ENCODE results near the gene DNAJC18.
"Not testable (repeated sequence)": the region's sequence is repeated elsewhere in the genome, so short reads cannot be mapped to it uniquely, and the experiment has no call there.

DNAJC18 gene

GRCh38 chr5:139439013-139439903 lies at the start of gene DNAJC18:
Gene DNAJC18 (minus strand): TSS chr5:139439525. CDS start chr5:139439445, 80 bp downstream.
- no peak for DNase-seq (ENCODE audit: low read depth, low spot score)

GRCh38 chr5:139488260-139488659 lies 48.9 kb upstream of the DNAJC18 start:
- no peak for DNase-seq (ENCODE audit: low read depth, low spot score)

GRCh38 chr5:139486201-139486600 lies 46.9 kb upstream of the DNAJC18 start:
- no peak for DNase-seq (ENCODE audit: low read depth, low spot score)

- not testable (repeated sequence) for DNase-seq (ENCODE audit: low read depth, low spot score)
Measured at GRCh38 chr5:139482890-139483208, 43.5 kb upstream of the DNAJC18 start.

GRCh38 chr5:139482050-139482889 lies 42.9 kb upstream of the DNAJC18 start, which contains the start of gene STING1:
Gene STING1 (minus strand): TSS chr5:139482758. CDS start chr5:139481704, 1,054 bp downstream.
- DNase-seq (ENCODE audit: low read depth, low spot score): peak; percentile 96

- no peak for DNase-seq (ENCODE audit: low read depth, low spot score)
Measured at GRCh38 chr5:139481580-139482049, 42.3 kb upstream of the DNAJC18 start.

- no peak for DNase-seq (ENCODE audit: low read depth, low spot score)
Measured at GRCh38 chr5:139481122-139481533, 41.8 kb upstream of the DNAJC18 start.

GRCh38 chr5:139479729-139480128 lies 40.4 kb upstream of the DNAJC18 start:
- DNase-seq (ENCODE audit: low read depth, low spot score): not testable (repeated sequence)

GRCh38 chr5:139478657-139479423 lies 39.5 kb upstream of the DNAJC18 start:
- DNase-seq (ENCODE audit: low read depth, low spot score): not testable (repeated sequence)

- no peak for DNase-seq (ENCODE audit: low read depth, low spot score)
Measured at GRCh38 chr5:139475865-139476617, 36.7 kb upstream of the DNAJC18 start.

GRCh38 chr5:139474890-139475791 lies 35.8 kb upstream of the DNAJC18 start:
- DNase-seq (ENCODE audit: low read depth, low spot score): no peak

- no peak for DNase-seq (ENCODE audit: low read depth, low spot score)
Measured at GRCh38 chr5:139473565-139473964, 34.2 kb upstream of the DNAJC18 start.

- no peak for DNase-seq (ENCODE audit: low read depth, low spot score)
Measured at GRCh38 chr5:139473105-139473504, 33.8 kb upstream of the DNAJC18 start.

- no peak for DNase-seq (ENCODE audit: low read depth, low spot score)
Measured at GRCh38 chr5:139472386-139473030, 33.2 kb upstream of the DNAJC18 start.

- no peak for DNase-seq (ENCODE audit: low read depth, low spot score)
Measured at GRCh38 chr5:139470821-139471300, 31.5 kb upstream of the DNAJC18 start, which contains the start of gene SMIM33. Gene SMIM33 (plus strand): TSS chr5:139471004. CDS start chr5:139471122, 118 bp downstream.

- DNase-seq (ENCODE audit: low read depth, low spot score): no peak
Measured at GRCh38 chr5:139468421-139468931, 29.2 kb upstream of the DNAJC18 start.

GRCh38 chr5:139462586-139463276 lies 23.4 kb upstream of the DNAJC18 start, which contains the start of gene ECSCR:
Gene ECSCR (minus strand): TSS chr5:139462743. CDS start chr5:139462670, 73 bp downstream.
- no peak for DNase-seq (ENCODE audit: low read depth, low spot score)

- no peak for DNase-seq (ENCODE audit: low read depth, low spot score)
Measured at GRCh38 chr5:139461698-139462097, 22.4 kb upstream of the DNAJC18 start.
